Activated T-helper 1 cell treated with Interleukin-2 at 50 U/mL for 16 hours (primary cell): ENCODE measurements around the gene ACVR1.

Experiments used
- DNase-seq: peaks from one replicate; pipeline ENCODE4 v3.0.0-alpha.2; 2020; ENCODE audit warnings: low read depth

Gene ACVR1

DNA sequence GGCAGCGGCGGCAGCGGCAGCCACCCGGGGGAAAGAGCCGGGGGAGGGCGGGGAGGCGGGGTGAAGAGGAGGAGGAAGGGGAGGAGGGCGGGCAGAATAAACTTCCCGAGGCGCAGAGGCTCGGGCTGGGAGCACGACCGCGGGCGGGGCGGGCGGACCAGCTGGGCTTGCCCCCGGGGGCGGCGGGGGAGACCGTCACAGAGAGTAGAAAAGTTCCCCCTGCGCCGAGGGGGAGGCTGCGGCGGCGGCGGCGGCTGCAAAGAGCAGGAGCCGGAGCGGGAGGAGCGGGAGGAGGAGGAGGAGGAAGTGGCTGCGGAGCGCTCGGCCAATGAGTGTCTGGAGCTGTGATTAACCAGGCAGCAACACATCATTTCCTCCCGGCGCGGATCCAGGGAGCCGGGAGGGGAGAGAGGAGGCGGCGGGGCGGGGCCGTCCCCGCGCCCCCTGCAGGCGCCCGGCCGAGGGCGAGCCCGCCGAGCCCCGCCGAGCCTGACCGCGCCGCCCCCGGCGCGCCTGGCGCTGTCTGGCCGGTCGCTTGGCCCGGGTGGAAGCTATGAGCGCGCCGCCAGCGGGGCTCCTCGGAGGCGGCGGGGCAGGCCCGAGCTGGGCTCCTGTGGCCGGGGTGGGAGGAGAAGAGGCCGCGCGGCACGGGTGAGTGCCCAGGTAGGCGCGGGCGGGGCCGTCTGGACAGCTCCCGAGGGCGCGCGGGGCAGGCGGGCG, at the start of gene ACVR1:
Gene ACVR1 (minus strand): TSS at position 265 of the 720 bp plus-strand sequence. CDS start 76,837 bp downstream, outside the sequence.
- DNase-seq = peak; percentile 73

DNA sequence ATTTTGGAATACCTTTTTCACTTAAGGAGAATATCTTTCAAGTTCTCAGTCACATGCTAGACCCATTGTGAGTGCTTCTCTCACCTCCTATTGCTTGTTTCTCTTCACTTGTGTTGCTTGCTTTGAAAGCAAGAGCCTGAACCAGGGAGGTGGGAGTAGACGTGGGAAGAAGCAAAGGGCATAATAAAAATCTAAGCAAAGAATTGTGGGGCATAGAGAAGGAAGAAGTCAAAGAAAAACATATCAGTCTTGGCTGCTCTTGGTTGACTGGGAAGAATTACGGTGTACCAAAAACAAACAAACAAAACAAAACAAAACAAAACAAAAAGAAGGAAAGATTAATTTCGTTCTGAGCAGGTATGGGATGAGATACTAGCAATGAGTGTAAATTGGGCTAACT, 48.9 kb upstream of the ACVR1 start:
- no peak for DNase-seq

DNA sequence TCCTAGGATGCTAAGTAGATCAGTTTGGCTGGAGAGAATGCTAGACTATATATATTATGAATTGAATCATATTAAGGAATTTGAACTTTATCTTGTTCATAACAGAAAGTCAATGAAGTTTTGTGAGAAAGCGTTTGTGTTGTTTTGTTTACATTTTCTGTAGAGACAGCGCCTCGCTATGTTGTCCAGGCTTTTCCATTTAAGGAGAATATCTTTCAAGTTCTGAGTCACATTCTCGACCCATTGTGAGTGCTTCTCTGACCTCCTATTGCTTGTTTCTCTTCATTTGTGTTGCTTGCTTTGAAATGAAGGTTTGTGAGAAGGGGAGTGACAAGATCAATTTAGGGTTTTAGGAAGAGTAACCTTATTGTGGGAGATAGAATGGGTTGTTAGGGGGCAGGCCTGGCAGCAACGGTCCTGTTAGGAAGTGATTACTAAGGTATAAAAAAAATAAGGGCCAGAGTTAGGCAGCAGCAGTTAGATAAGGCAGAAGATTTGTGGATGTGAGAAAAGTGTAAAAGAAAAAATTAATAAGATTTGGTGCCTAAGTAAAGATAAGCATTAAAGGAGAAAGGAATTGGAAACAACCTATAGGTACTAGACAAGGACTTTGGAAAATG, 47.6 kb upstream of the ACVR1 start:
- DNase-seq = no peak

DNA sequence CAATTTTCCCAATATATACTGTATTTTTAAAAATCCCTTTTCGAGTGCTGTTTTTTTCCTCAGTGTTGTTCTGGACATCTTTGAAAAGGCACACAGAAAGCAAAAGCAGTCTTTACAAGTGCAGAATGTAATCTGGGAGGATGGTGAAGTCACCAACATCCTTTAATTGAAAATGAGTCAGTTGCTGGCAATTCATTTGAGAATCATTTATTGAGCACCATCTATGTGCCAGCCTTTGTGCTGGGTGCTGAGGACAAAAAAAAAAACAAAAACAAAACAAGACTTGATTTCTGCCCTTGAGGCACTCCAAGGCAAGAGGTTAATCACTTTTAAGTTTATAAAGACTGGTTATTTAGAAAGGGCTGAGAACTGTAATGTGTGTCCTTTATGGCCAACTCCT, 46.7 kb upstream of the ACVR1 start:
- no peak for DNase-seq

DNA sequence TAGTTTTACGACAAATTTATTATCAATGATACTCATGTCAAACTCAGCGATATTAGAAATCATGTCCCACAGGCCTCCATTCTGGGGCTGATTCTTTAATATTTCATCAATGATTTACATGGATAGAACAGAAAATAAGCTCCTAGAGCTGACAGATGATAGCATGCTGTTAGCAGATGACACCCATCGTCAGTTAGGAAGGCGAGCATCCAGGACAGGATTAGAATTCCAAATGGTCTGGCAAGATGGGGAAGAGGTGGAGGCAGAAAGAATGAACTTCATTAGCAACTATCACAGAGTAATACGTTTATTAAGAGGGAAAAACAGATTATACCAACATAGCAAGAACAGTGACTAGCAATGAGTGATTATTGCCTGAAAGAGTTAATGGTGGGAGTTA, 46.2 kb upstream of the ACVR1 start:
- DNase-seq = no peak

DNA sequence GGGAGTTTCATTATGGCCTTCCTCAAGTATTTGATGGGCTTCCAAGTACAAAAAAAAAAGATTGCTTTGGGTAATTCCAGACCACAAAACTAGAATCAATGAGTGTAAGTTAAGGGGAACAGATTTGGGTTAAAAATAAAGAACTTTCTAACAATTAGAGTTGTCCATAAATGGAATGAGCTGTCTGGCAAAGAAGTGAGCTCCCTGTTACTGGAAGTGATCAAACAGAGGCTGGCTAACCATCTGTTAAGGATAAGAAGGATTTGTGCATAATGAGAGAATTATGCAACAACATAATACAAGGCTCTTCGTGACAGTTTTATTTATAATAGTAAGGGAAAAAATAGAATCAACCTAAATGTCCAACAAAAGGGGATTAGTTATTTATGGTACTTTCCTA, 44.6 kb upstream of the ACVR1 start:
- no peak for DNase-seq

DNA sequence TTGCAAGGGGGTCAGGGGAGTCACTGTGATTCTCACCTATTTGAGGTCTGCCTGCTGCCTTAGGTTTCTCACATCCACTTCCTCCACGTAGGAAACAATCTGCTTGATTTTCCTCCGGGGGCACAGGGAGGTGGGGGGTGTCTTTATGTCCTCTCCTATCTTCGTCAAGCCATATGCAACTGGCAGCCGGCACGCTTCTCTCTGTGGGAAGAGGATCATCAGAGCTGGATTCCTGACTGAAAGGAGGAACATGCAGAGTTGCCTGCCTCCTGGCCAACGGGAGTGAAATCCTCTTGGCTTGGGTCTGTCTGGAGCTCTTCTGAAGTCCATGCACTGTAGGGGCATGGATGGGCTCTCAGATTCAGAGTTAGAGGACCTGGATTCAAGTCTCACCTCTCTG, 43.1 kb upstream of the ACVR1 start:
- no peak for DNase-seq

DNA sequence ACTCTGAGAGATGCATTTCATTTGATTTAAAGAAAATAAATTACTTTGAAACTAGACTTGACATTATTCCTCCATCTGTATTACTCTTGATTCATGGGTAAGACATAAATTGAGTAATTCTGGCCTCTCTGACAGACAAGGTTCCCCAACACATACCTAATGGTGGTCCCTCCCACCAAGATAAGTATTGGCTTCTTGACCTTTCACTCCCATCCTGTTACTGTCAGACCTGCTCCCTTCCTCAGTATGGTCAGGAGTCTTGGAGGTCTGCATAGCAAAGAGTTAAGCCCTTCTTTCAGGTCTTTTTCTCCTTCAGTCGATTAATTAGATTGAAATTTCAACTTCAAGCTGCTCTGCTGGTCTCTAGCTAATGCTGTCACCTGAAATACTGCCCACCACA, 42.2 kb upstream of the ACVR1 start:
- DNase-seq = no peak

DNA sequence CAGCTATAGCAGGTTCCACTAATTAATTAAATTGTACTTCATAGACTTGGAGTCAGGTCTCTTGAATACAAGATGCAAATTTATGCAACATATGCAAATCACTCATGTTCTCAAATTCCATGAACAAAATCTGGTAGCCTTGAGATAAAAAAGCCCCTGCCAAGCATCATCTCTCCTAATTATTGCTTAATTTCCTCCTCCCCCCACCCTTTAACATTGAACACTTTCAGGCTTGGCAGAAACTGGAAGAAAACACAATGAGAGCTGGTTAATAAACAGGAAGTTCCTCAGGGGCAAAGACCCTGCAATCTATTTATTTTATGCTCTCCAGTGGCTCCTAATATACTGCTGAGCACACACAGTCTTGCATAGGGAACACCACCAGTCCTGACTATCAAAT, 35.6 kb upstream of the ACVR1 start:
- DNase-seq = no peak

DNA sequence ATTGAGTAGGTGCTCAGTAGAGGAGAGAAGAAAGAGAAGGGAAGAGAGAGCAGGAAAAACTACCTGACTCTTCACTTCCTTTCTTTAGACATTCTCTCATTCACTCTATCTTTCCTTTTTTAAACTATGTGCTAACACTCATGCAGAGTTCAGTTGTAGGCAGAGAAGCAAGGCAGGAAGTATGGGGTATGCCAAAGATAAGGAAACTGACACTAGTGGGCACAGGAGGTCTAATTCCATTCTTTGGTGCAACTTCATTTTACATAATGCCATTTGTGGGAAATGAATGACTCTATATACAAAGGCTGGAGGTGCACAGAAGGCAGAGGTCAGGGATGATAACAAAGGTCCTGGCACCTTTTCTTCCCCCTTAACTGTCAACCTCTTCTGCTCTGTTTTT, 35.1 kb upstream of the ACVR1 start:
- no peak for DNase-seq

DNA sequence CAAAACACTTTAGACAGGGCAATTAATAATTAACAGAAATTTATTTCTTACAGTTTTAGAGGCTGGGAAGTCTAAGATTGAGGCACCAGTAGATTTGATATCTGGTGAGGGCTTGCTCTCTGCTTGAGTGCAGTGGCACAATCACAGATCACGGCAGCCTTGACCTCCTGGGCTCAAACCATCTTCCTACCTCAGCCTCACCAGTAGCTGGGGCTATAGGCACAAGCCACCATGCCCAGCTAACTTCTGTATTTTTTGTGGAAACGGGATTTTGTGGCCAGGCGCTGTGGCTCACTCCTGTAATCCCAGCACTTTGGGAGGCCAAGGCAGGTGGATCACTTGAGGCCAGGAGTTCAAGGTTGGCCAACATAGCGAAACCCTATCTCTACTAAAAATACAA, 29.0 kb upstream of the ACVR1 start:
- no peak for DNase-seq

DNA sequence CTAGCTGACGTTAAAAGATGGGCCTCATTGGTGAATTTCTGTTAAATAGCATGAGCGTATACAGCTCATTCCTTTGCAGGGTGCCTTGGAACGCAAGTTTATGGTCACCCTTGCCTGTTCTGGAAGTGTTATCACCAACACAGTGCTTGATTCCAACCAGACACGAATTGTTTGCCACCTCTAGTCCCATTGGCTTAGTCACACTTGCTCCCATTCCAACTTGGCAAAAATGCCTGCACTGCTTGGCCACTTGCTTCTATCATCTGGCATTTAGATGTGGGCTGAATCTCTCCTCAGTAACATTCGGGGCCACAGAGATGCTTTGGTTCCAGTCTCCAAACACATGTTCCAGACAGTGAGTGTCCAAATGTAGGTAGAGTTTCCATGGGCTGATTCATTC, 27.5 kb upstream of the ACVR1 start:
- no peak for DNase-seq

DNA sequence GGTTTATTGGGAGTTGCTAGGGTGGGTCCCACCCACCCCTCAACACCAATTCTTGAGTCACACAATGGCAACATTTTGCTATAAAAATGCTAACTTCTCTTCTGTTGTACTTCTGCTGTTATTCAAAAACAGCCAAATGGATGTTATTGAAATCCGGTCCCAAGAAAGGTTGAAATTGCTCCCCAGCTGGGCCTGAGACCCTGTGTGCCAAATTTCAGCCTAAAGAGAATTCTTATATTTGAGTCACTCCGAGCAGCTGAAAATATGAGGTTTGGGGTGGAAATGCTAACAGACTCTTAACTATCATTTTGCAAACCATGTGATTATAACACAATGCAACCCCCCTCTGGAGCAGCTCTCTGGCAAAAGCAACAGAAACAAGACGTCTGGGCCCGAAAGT, 27.0 kb upstream of the ACVR1 start:
- DNase-seq = no peak

DNA sequence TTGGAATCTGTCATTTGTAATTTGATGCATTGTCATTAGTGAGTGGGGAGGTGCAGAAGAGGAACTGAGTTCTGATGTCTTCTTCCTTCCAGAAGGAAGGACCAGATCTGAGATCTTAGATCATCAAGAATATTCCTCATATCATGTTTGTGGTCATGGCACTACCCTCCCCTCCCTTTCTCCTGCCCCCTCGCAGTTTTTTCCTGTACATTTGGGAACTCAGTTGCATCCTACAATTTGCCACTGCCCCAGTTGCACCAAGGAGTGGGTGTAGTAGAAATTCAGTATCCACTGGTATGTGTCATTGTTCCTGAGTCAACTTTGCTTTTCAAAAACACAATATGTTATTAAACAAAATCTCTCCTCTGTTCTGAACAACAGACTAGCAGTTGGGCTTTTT, 26.6 kb upstream of the ACVR1 start:
- DNase-seq = no peak

DNA sequence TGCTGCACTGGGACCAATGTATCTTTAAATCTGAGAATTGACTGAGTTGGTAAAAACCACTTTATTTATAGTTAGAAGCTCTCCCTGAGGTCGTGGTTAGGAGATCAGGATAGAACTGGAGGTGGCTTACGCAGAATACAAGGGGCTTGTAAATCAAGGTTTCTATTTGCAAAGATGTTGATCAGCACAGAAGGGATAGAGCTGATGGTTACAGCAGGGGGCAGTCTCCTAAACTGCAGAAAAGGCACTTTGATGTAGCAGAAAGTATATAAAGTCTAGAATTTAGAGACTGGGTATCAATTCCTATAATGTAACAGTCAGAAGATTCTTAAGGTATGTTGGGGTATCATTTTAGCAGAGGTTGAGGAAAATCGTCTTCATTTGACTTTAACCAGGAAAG, 25.2 kb upstream of the ACVR1 start:
- no peak for DNase-seq

DNA sequence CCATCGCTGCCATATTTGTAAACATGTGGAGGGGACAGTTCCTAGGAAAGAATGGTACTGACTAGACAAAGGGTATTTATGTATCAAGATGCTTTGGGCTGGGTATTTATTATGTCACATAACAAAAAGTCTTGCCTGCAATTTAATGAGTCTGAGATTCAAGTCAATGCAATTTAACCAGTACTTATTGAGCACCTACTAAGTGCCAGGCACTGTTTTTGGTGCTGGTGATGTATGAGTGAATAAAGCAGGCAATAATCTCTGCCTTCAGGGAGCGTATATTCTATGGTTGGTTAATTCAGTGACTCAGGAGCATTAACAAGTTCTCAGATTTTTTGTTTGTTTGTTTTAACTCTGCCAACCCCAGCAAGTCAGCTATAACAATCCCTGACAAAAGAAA, 24.6 kb upstream of the ACVR1 start:
- no peak for DNase-seq

DNA sequence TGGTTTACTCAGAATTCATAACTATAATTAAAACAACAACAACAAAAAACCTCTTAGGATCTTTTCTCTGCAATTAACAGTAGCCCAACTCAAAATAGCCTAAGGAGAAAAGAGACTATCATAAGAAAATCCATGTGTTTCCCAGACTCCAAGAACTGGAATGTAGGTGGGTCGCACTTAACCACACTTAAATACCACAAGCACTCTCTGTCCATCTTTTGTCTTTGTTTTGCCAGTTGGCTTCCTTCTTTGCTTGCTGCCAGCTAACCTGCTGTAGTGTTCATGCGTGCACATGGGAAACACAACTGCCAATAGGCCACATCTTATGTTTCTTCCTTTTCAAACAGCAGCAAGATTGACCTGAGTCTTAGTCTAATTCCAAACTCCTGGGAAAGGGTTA, 24.1 kb upstream of the ACVR1 start:
- DNase-seq = no peak

DNA sequence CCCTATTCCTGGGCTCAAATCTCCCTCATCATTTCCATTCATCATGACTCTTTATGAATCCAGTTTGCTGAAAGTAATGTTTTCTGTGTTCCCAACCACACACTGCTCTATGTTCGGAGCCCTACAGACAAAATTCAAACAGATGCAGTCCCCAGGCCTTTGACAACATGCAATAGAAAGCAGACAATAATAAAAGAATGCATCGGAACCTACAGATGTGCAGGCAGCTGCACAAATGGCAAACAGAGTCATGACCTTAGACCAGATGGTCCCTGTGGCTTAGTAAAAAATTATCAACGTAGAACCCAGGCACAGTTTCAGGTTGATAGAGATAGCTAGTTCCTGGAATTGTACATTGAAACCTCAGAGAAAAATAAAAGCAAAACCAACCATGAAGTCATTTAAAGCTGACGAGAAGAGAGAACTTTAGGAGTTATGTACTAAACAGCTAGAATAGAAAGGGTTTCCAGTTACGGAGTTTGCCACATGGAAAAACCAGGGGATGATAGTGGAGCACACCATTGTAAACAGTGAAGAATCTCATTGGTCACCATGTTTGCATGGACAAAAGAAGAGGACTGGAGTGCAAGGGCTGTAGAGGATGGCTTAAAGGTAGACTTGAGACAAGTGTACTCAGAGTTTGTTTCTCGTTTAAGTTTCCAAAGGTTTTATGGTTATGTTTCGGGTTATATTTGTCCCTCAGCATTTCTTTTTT, 23.2 kb upstream of the ACVR1 start:
- DNase-seq = no peak

DNA sequence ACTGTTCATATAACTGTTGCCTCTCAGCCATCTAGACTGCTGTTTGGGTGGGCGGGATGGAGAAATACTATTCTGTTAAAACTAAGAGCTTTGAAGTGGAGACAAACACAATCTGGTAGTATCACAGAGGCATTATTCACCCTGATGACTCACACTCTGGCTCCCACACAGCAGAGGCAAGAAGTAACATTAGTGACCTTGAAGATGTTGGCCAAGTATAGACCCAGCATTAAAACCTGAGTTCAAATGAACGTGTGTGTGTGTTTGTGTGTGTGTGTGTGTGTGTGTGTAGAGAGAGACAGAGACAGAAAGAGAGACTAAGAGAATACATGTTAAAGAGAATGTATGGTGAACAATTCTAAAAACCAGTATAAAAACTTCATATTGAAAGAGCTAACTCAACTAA, 22.5 kb upstream of the ACVR1 start:
- DNase-seq = peak; percentile 34

DNA sequence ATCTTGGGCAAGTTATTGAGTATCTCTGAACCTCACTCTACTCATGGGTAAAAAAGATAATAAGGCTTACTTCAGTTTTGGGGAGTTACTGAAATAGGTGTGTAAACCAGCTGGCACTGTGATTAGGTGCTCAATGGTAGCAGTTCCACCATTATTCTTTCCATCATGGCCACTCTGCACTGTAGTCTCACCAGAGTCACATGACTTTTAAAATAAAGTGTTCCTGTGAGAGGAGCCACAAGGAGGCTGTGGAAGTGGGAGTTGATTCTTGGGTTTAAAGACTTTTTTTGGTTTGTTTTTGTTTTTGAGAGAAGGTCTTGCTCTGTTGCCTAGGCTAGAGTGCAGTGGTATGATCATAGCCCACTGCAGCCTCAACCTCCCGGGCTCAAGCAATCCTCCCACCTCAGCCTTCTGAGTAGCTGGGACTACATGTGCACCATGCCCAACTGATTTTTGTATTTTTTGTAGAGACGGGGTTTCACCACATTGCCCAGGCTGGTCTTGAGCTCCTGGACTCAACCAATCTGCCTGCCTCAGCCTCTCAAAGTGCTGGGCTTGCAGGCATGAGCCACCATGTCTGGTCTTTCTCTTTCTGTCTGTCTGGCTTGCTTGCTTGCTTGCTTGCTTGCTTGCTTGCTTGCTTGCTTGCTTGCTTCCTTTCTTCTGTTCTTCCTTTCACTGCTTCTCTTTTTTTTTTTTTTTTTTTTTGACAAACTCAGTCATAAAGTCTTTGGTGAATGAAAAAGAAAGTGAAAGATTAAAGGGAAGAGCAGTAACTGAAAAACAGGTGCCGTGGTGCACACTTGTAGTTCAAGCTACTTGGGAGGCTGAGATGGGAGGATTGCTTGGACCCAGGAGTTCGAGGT, 21.2 kb upstream of the ACVR1 start:
- DNase-seq = no peak

DNA sequence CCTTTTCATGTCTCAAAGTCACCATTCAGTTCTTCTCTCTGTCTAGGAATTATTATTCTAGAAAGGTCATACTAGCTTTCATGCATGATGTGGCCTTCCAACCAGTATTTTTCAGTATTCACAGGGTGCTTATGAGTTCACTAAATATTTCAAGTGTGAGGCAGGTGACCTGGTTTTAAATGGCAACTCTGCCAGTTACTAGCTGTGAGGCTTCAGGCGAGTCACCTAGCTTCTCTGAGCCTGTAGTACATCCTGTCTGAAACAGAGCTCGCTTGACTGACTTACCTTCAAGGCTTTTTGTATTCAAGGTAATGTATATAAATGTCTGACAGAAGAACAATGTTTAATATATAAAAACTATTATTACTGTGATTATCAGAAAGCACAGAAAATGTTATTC, 19.4 kb upstream of the ACVR1 start:
- DNase-seq = no peak

DNA sequence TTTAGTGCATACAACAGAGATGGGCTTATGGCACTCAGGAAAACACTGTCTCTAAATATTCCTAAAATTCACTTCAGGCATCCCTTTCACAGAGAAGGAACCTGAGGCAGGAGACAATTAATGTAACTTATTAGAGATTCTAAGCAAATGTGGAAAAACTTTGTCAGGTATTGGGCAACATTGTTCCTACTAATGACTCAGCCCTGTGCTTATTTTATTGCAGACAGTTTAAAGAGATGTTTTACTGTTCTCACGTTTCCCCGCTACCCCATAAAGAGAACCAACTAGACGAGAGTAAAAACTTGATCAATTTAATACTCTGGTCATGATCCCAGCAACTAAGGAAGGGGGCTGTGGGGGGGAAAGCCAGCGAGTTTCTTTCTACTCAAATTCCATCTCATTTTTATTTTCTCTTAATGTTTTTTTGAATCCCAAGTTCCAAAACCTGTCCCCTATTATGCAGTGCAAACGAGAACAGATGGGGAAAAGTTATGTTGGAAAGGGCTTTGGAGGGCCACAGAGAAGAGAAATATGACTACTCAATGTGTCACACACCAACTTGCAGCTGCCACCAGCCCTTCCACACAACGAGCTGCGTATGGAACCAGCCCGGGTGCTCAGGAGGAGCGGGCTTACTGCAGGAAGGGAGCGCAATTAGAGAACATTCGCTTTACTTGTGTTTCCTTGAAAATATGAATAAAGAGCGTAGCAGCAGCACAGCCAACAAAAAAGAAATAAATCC, 18.7 kb upstream of the ACVR1 start:
- no peak for DNase-seq
